Gastrocnemius medialis (tissue), 4 donors: ENCODE measurements around the gene BRAT1. TPM values are rescaled to one million over a fixed set of nuclear protein-coding genes. Genes with fewer than 3 reads are reported as not detected.
"Not testable (repeated sequence)": the region's sequence is repeated elsewhere in the genome, so short reads cannot be mapped to it uniquely, and the experiment has no call there.

Source experiments
- ATAC-seq, 2 donors: fragments of 150-250 bp; one replicate each; pipeline ENCODE4 v1.9.1; 2016
- DNase-seq, 2 donors: peaks; one replicate each; pipeline ENCODE4 v3.0.0-alpha.2; 2019
- H3K27ac ChIP-seq, 4 donors: fragments of 200-600 bp; sonication (generic); 1 replicate in 1 of 4; 2 replicates in 3 of 4; pipeline ENCODE4 v1.5.1; 2016 to 2018; ENCODE audit warnings: mild to moderate bottlenecking in 2 of 4, moderate library complexity in 1 of 4
- H3K27me3 ChIP-seq, 3 donors: fragments of 200-600 bp; sonication (generic) in 2 of 3; 1 replicate in 1 of 3; 2 replicates in 2 of 3; pipeline versions ENCODE4 v1.5.1 to v1.6.0; 2016 to 2019; ENCODE audit warnings: mild to moderate bottlenecking in 1 of 3, moderate library complexity in 1 of 3
- H3K36me3 ChIP-seq, 2 donors: fragments of 200-600 bp; sonication (generic) in 1 of 2; one replicate each; pipeline ENCODE4 v1.5.1; 2017 to 2018
- H3K4me1 ChIP-seq, 2 donors: fragments of 200-600 bp; sonication (generic) in 1 of 2; one replicate each; pipeline ENCODE4 v1.5.1; 2016 to 2017; ENCODE audit warnings: mild to moderate bottlenecking in 2 of 2
- H3K4me3 ChIP-seq, 4 donors: fragments of 200-600 bp; sonication (generic) in 3 of 4; 1 replicate in 1 of 4; 2 replicates in 3 of 4; pipeline ENCODE4 v1.5.1; 2016 to 2019; ENCODE audit warnings: mild to moderate bottlenecking in 2 of 4
- H3K9me3 ChIP-seq, 3 donors: fragments of 200-600 bp; sonication (generic) in 2 of 3; 1 replicate in 1 of 3; 2 replicates in 2 of 3; pipeline ENCODE4 v1.5.1; 2016 to 2019
- CTCF ChIP-seq, 5 experiments: fragments of 450-650 bp in 3 of 5; fragments of 200-600 bp in 2 of 5; sonication (generic) in 2 of 5; IDR thresholded peaks in 4 of 5; conservative IDR thresholded peaks in 1 of 5; 1 replicate in 4 of 5; 2 replicates in 1 of 5; pipeline ENCODE4 v1.5.1; 2016 to 2019; ENCODE audit warnings: antibody characterized with exemption in 5 of 5, mild to moderate bottlenecking in 3 of 5, moderate library complexity in 3 of 5
- POLR2A ChIP-seq, 2 donors: fragments of 450-650 bp; IDR thresholded peaks; one replicate each; pipeline ENCODE4 v1.6.1; 2017; ENCODE audit warnings: antibody characterized with exemption in 2 of 2, mild to moderate bottlenecking in 2 of 2, moderate library complexity in 2 of 2
- in situ Hi-C, 4 donors: fragments of 200-750 bp; cut with MboI; loops; one replicate each; pipeline versions ENCODE4 v1.15.0 to v1.8.0; 2017; ENCODE audit warnings: low sequenced_read_pairs in 4 of 4
- intact Hi-C: fragments of 100-400 bp; cut with DNase I; formaldehyde crosslinking; loops from one replicate; pipeline ENCODE4 v1.15.1; 2023; ENCODE audit warnings: low total_unique reads
- total RNA-seq, 4 donors: library from RNA; depleted of rRNA; stranded (reverse); fragments of >200 nt; gene quantifications; one replicate each; pipeline versions ENCODE4 v1.1.0 to v1.2.3, GENCODE V29; 2016

BRAT1 gene
- total RNA-seq, 4 donors from 2014 or later, result 15.3 to 36.4 (median 20.2) TPM

GRCh38 chr7:2566890-2567678 lies 11.8 kb upstream of the BRAT1 start:
- Histone ChIP-seq H3K4me3 (no peak overlapping the region), H3K4me1 (peaks cover 6 to 8% of the 10 kb centered on the region in 2 donors), H3K9me3 (no peaks in the 10 kb centered on the region), H3K27ac (no peak overlapping the region), H3K27me3 (no peaks in the 10 kb centered on the region), H3K36me3 (no peaks in the 10 kb centered on the region)
- TF ChIP-seq CTCF (IDR thresholded peaks at IDR 0.05 in 4 of 5, conservative IDR thresholded peaks at IDR 0.05 in 1 of 5) (no peak), POLR2A (IDR thresholded peaks at IDR 0.05) (no peak)
- no peak for ATAC-seq
- in situ Hi-C loops (loop anchor here in 2 of 4 donors (10.0 kb wide), 1 partner anchor 118 kb away; the partner anchor contains the start of gene AMZ1 (in 2 of the 2)), intact Hi-C loops (loop anchor here (1.0 kb wide), 1 partner anchor 113 kb away; no protein-coding TSS in a partner anchor)
- DNase-seq, result no peak

- ATAC-seq (no peak), DNase-seq (no peak)
- no peaks in the 10 kb centered on the region for H3K36me3 ChIP-seq
- no peaks in the 10 kb centered on the region for H3K27me3 ChIP-seq
- no peak overlapping the region for H3K4me3 ChIP-seq
- in situ Hi-C loops, result loop anchor here in 2 of 4 donors (10.0 kb wide), 1 partner anchor 118 kb away; the partner anchor contains the start of gene AMZ1 (in 2 of the 2)
- no peak for TF ChIP-seq POLR2A (IDR thresholded peaks at IDR 0.05)
- TF ChIP-seq CTCF (IDR thresholded peaks at IDR 0.05 in 4 of 5, conservative IDR thresholded peaks at IDR 0.05 in 1 of 5), result no peak
- H3K9me3 ChIP-seq, result no peaks in the 10 kb centered on the region
- intact Hi-C loops, result no loop called here
- H3K27ac ChIP-seq, result no peak overlapping the region
- peaks cover 6 to 8% of the 10 kb centered on the region in 2 donors for H3K4me1 ChIP-seq
Measured at GRCh38 chr7:2566348-2566889, 11.1 kb upstream of the BRAT1 start.

GRCh38 chr7:2564970-2565540 lies 9.7 kb upstream of the BRAT1 start:
- in situ Hi-C loops, result loop anchor here in 2 of 4 donors (10.0 kb wide), 1 partner anchor 120 kb away; the partner anchor contains the start of gene AMZ1 (in 2 of the 2)
- DNase-seq, result no peak
- no peak for ATAC-seq
- TF ChIP-seq POLR2A (IDR thresholded peaks at IDR 0.05), result no peak
- TF ChIP-seq CTCF (IDR thresholded peaks at IDR 0.05 in 4 of 5, conservative IDR thresholded peaks at IDR 0.05 in 1 of 5), result no peak
- Histone ChIP-seq H3K4me1 (peaks cover 9 to 11% of the 10 kb centered on the region in 2 donors), H3K36me3 (no peaks in the 10 kb centered on the region), H3K4me3 (no peak overlapping the region), H3K9me3 (no peaks in the 10 kb centered on the region), H3K27me3 (no peaks in the 10 kb centered on the region), H3K27ac (no peak overlapping the region)
- intact Hi-C loops, result no loop called here

- intact Hi-C loops, H3K27me3 ChIP-seq, H3K36me3 ChIP-seq, ATAC-seq, H3K27ac ChIP-seq, DNase-seq, H3K4me3 ChIP-seq, H3K9me3 ChIP-seq: not testable (repeated sequence)
- H3K4me1 ChIP-seq, result peaks cover 12 to 18% of the 10 kb centered on the region in 2 donors
- in situ Hi-C loops, result loop anchor here in 2 of 4 donors (10.0 kb wide), 1 partner anchor 121 kb away; the partner anchor contains the start of gene AMZ1 (in 2 of the 2)
Measured at GRCh38 chr7:2563955-2564354, 8.6 kb upstream of the BRAT1 start.
